Mucosa of descending colon (tissue), 3 donors: Measurements from ENCODE around the gene PRUNE2. TPM values are rescaled to one million over a fixed set of nuclear protein-coding genes. Genes with fewer than 3 reads are reported as not detected.
A peak's percentile ranks its signal among the peaks of the same experiment; 100 is the strongest.

Experiments
- ATAC-seq: fragments of 200-7000 bp; cut with Tn5 transposase; one replicate; pipeline ENCODE4 v1.9.1; 2020; ENCODE audit warnings: mild to moderate bottlenecking, moderate library complexity
- DNase-seq, 3 donors: peaks; one replicate each; pipeline ENCODE4 v3.0.0-alpha.2; 2020
- H3K36me3 ChIP-seq: fragments of 200-600 bp; one replicate; pipeline ENCODE4 v1.8.0; 2021; ENCODE audit warnings: low read depth, mild to moderate bottlenecking
- H3K4me1 ChIP-seq: fragments of 200-600 bp; one replicate; pipeline ENCODE4 v1.8.0; 2021; ENCODE audit warnings: low read depth, mild to moderate bottlenecking
- H3K4me3 ChIP-seq: fragments of 200-600 bp; one replicate; pipeline ENCODE4 v1.8.0; 2021; ENCODE audit warnings: mild to moderate bottlenecking
- H3K9me3 ChIP-seq: fragments of 200-600 bp; one replicate; pipeline ENCODE4 v1.8.0; 2021; ENCODE audit warnings: mild to moderate bottlenecking
- intact Hi-C, 2 donors: fragments of 100-400 bp; cut with DNase I in 1 of 2; cut with micrococcal nuclease in 1 of 2; formaldehyde crosslinking; loops; one replicate each; pipeline versions ENCODE4 v1.11.0 to v1.11.1; 2022; cut with DNase I, micrococcal nuclease
- total RNA-seq, 3 donors: library from RNA; stranded (reverse); fragmentation: NEBNext Ultra II Directional in 2 of 3; extraction: Animal tissue kit (Norgen Biotek cat#: 25700) in 2 of 3; gene quantifications; one replicate each; pipeline versions ENCODE4 v1.2.1 to v1.2.4, GENCODE V29; 2021 to 2023
- TF ChIP-seq, protein P1 (sequence below): fragments of 200-600 bp; IDR thresholded peaks from one replicate; pipeline ENCODE4 v1.8.0; 2022; ENCODE audit warnings: antibody characterized with exemption, mild to moderate bottlenecking
- donor health status: DM: no; HTN: no; CAD: no; lungs with moderate emphysema.
- donor health status: DM: no; HTN: no; CAD: no.
- donor health status: DM: no; HTN: yes; CAD: no.

PRUNE2 gene
- total RNA-seq, 3 donors from 2014 or later, result 48.2 to 437 (median 62.4) TPM

DNA sequence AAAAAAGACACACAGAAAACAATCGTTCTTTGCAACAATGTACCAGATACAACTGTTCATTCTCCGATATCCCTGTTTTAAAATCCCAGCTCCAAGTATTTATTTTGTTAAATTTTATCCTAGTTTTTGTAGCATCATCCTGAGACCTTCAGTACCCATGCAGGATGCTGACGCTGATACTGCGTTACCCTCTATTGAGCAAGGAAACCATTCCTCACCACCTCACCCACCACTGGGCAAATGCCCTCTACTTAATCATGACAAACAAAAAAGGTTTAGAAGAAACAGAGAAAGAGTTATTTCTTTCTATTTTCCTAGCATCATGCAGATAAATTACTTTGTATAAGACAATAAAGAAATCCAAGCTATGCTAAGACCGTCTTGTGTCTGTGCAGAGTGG, 277.8 kb downstream of the PRUNE2 start:
- H3K4me3 ChIP-seq, result no peak overlapping the region
- TF ChIP-seq, protein P1, sequence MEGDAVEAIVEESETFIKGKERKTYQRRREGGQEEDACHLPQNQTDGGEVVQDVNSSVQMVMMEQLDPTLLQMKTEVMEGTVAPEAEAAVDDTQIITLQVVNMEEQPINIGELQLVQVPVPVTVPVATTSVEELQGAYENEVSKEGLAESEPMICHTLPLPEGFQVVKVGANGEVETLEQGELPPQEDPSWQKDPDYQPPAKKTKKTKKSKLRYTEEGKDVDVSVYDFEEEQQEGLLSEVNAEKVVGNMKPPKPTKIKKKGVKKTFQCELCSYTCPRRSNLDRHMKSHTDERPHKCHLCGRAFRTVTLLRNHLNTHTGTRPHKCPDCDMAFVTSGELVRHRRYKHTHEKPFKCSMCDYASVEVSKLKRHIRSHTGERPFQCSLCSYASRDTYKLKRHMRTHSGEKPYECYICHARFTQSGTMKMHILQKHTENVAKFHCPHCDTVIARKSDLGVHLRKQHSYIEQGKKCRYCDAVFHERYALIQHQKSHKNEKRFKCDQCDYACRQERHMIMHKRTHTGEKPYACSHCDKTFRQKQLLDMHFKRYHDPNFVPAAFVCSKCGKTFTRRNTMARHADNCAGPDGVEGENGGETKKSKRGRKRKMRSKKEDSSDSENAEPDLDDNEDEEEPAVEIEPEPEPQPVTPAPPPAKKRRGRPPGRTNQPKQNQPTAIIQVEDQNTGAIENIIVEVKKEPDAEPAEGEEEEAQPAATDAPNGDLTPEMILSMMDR, result no peak
- H3K36me3 ChIP-seq, result no peaks in the 10 kb centered on the region
- intact Hi-C loops, result no loop called here
- H3K9me3 ChIP-seq, result no peaks in the 10 kb centered on the region
- ATAC-seq (no peak), DNase-seq (no peak)
- no peaks in the 10 kb centered on the region for H3K4me1 ChIP-seq

DNA sequence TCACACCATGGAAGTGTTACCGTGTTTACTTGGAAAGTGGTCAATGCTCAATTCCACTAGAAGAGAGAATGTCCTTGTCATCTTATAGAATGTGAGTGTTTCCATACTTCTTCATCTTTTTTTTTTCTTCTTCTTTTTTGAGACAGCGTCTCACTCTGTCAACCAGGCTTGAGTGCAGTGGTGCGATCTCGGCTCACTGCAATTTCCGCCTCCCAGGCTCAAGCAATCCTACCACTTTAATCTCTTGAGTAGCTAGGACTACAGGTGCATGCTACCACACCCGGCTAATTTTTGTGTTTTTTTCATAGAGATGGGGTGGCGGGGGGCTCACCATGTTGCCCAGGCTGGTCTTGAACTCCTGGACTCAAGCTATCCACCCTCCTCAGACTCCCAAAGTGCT, 278.9 kb downstream of the PRUNE2 start:
- H3K4me1 ChIP-seq, result no peaks in the 10 kb centered on the region
- TF ChIP-seq, protein P1, result no peak
- no peaks in the 10 kb centered on the region for H3K9me3 ChIP-seq
- H3K4me3 ChIP-seq, result no peak overlapping the region
- H3K36me3 ChIP-seq, result no peaks in the 10 kb centered on the region
- ATAC-seq (no peak), DNase-seq (no peak)
- intact Hi-C loops, result no loop called here

DNA sequence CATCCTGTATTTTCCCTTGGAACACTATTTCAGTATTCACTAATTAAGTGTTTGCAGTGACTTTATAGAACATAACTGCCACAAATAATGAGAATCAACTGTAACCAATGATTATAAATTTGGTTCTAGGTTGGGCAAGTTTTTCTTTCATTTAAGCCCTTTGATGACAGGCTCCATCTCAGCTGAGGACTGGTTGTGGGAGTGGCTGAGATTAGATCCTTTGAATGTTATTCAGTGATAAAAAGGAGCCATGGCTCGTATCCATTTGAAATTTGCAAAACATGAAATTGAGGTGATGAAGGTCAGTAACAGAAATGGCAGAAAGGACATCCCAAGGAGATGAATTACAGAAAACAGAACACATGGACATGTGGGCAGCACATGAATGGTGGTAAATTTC, 279.8 kb downstream of the PRUNE2 start:
- Histone ChIP-seq H3K4me3 (no peak overlapping the region), H3K36me3 (no peaks in the 10 kb centered on the region), H3K4me1 (no peaks in the 10 kb centered on the region), H3K9me3 (no peaks in the 10 kb centered on the region)
- TF ChIP-seq, protein P1, result no peak
- DNase-seq, result no peak
- intact Hi-C loops, result no loop called here
- ATAC-seq, result no peak

DNA sequence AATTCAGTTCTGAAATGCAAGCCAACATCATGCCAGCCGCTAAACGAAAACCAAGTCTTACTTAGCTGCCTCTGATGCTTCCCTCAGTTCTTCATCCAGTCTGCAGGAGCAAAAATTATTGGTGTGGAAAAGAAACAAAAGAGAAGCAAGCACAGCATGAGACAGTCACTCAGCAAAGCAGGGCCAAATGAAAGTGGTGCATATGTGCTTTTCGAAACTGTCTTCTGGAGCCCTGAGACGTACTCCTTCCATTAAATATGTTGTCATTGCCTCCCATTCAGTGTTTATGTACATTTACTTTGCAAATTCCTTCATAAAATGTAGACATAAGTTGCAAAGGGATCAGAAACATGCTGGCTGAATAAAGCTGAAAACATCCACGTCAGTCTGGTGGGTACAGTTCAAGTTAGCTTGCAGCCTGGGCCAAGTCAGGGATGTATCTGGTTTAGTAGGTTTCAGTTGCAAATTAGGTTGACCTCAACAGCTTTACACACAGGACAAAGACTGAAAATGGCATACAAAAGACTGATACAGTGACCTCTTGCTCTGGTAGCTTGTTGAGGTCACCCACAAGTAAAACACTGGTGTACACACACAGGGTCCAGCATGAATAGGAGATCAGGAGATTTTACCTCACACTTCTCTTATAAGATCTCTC, 281.4 kb downstream of the PRUNE2 start:
- no peaks in the 10 kb centered on the region for H3K9me3 ChIP-seq
- ATAC-seq, result no peak
- H3K36me3 ChIP-seq, result no peaks in the 10 kb centered on the region
- H3K4me1 ChIP-seq, result peaks cover 4% of the 10 kb centered on the region
- DNase-seq, result no peak
- no peak overlapping the region for H3K4me3 ChIP-seq
- intact Hi-C loops, result no loop called here
- TF ChIP-seq, protein P1, result no peak

DNA sequence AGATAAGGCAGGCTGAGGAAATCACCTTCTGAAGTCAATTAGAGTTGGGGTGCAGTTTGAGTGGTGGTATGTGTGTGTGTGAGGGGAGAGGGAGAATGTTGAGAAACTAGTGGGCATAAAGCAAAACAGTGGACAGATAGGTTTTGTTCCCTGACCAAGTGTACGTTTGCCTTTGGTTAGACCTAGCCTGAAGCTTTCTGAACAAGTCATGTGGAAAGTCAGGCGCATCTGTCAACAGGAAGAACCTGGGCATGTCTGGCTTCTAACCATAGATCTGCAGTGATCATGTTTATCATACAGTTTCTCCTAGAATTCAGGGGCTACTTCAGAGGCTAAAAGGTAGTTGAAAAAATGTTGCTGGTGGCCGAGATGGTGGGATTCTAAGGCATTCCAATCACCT, 284.9 kb downstream of the PRUNE2 start:
- intact Hi-C loops, result no loop called here
- ATAC-seq, result peak; percentile 31
- TF ChIP-seq, protein P1, result no peak
- no peak for DNase-seq
- Histone ChIP-seq H3K4me1 (peaks cover 22% of the 10 kb centered on the region), H3K9me3 (no peaks in the 10 kb centered on the region), H3K36me3 (no peaks in the 10 kb centered on the region), H3K4me3 (no peak overlapping the region)

DNA sequence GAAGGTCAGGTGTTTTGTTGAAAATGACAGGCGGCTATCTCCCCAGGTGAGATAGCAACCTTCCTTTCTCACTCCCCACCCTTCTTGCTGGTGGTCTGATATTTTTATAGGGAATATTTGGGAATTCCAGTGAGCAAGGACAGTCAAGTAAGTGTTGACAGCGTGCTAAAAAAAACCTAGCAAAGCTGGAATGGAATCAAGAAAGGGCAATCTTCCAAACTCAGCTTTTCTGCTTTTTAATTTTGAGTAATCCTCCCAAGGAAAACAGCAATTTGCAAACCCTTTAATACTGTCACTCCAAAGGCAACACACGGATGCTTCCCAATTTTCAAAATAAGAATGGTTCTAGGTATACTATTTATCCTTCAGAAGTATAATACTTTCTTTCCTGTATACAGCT, 285.3 kb downstream of the PRUNE2 start:
- no peaks in the 10 kb centered on the region for H3K9me3 ChIP-seq
- no peak for ATAC-seq
- TF ChIP-seq, protein P1, result no peak
- intact Hi-C loops, result no loop called here
- no peak for DNase-seq
- no peak overlapping the region for H3K4me3 ChIP-seq
- no peaks in the 10 kb centered on the region for H3K36me3 ChIP-seq
- H3K4me1 ChIP-seq, result peaks cover 22% of the 10 kb centered on the region
